Thyroid gland (tissue), 4 donors: ENCODE measurements around the gene MCAT. TPM values are rescaled to one million over a fixed set of nuclear protein-coding genes. Genes with fewer than 3 reads are reported as not detected.

ENCODE experiments used
- DNase-seq, 2 donors: peaks; one replicate each; pipeline ENCODE4 v3.0.0-alpha.2; 2019
- H3K27ac ChIP-seq, 3 donors: fragments of 200-600 bp; sonication (generic); 1 replicate in 2 of 3; 2 replicates in 1 of 3; pipeline ENCODE4 v1.5.1; 2016 to 2019; ENCODE audit warnings: mild to moderate bottlenecking in 1 of 3, moderate library complexity in 1 of 3
- H3K27me3 ChIP-seq: fragments of 200-600 bp; sonication (generic); one replicate; pipeline ENCODE4 v1.5.1; 2019
- H3K36me3 ChIP-seq, 2 donors: fragments of 200-600 bp; sonication (generic); one replicate each; pipeline ENCODE4 v1.5.1; 2016 to 2019
- H3K4me1 ChIP-seq, 2 donors: fragments of 200-600 bp; sonication (generic); one replicate each; pipeline ENCODE4 v1.5.1; 2017 to 2019
- H3K4me3 ChIP-seq, 3 donors: fragments of 200-600 bp; sonication (generic); replicated peaks in 1 of 3; 1 replicate in 2 of 3; 2 replicates in 1 of 3; pipeline ENCODE4 v1.5.1; 2016; ENCODE audit warnings: mild to moderate bottlenecking in 1 of 3
- H3K9me3 ChIP-seq: fragments of 200-600 bp; sonication (generic); one replicate; pipeline ENCODE4 v1.5.1; 2017
- CTCF ChIP-seq, 6 experiments: fragments of 200-600 bp in 3 of 6; fragments of 450-650 bp in 3 of 6; sonication (generic) in 3 of 6; IDR thresholded peaks; one replicate each; pipeline ENCODE4 v1.5.1; 2016 to 2019; ENCODE audit warnings: antibody characterized with exemption in 6 of 6, mild to moderate bottlenecking in 2 of 6, inconsistent platforms in 1 of 6, moderate library complexity in 1 of 6
- POLR2A ChIP-seq, 2 donors: fragments of 450-650 bp; IDR thresholded peaks; one replicate each; pipeline ENCODE4 v1.6.1; 2017; ENCODE audit warnings: antibody characterized with exemption in 2 of 2, mild to moderate bottlenecking in 2 of 2, moderate library complexity in 1 of 2
- WGBS, 2 donors: methylation state at CpG; one replicate each; pipeline ENCODE4 v1.1.5; 2017; 5-methylcytosine and 5-hydroxymethylcytosine counted together
- intact Hi-C: fragments of 100-400 bp; cut with DNase I; formaldehyde crosslinking; loops from one replicate; pipeline ENCODE4 v1.15.1; 2023
- total RNA-seq, 4 donors: library from RNA; depleted of rRNA; stranded (reverse); fragments of >200 nt; gene quantifications; one replicate each; pipeline ENCODE4 v1.2.3, GENCODE V29; 2016

MCAT gene
- total RNA-seq, 4 donors from 2014 or later: 28.4 to 48.5 (median 38.3) TPM

DNA sequence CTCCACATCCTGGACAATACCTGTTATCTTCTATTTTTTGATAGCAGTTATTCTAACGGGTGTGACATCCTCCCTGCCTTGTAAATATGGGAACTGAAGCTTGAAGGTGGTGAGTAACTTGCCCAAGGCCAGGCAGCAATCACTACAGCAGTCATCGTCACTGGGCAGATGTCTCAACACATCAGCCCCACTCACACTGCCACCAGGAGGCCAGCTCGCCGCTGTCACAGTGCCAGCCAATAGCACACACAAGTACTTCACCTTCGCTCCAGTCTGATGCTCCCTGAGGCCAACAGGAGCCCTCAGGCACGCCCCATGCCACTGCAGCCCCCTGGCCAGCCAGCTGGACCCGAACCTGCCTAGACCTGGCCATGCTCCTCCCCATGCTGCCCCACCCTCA lies 49.1 kb downstream of the MCAT start:
- intact Hi-C loops: loop anchor here (10.0 kb wide), 1 partner anchor 229 kb away; no protein-coding TSS in a partner anchor

GRCh38 chr22:43092085-43092484 lies 51.1 kb downstream of the MCAT start:
- DNase-seq: no peak
- intact Hi-C loops: loop anchor here (10.0 kb wide), 1 partner anchor 227 kb away; no protein-coding TSS in a partner anchor

More for the DNA sequence above, 49.1 kb downstream of the MCAT start:
- peak; percentile 92 for DNase-seq
- peaks cover 5 to 9% of the 10 kb centered on the region in 2 donors for H3K4me1 ChIP-seq
- WGBS, 2 donors: 33 to 37% methylated on average over 7 of the region's 7 CpGs
- no peaks in the 10 kb centered on the region for H3K36me3 ChIP-seq
- no peak overlapping the region for H3K27ac ChIP-seq
- no peaks in the 10 kb centered on the region for H3K27me3 ChIP-seq
- no peak overlapping the region for H3K4me3 ChIP-seq
- H3K9me3 ChIP-seq: no peaks in the 10 kb centered on the region
- TF ChIP-seq CTCF (IDR thresholded peaks at IDR 0.05) (peak in 4 of 6 experiments; percentile 24 to 45 (median 36)), POLR2A (IDR thresholded peaks at IDR 0.05) (no peak)

DNA sequence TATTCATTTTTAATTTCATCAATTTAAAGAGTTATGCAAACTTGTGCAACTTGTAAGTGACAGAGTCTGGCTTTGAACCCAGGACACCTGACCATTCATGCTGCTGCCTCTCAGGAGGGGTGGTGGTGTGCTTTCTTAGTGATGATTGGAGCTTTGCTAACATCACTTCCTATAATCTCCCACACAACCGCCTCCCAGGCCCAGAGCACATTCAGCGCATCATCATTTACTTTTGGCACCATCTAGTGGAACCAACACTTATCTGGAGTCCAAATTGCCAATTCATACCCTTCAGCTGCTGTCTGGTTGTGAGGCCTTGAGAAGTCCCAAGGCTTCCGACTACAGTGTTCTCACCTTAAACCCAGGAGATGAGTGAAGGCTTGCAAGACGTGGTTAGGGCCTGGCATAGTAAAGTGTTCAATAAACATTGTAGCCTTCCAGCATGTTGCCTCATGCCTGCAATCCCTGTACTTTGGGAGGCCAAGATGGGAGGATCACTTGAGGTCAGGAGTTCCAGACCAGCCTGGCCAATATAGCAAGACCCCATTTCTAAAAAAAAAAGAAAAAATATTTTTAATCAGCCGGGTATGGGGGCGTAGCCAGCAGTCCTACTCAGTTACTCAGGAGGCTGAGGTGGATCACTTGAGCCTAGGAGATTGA lies 52.9 kb downstream of the MCAT start:
- Histone ChIP-seq H3K27me3 (no peaks in the 10 kb centered on the region), H3K4me3 (no peak overlapping the region), H3K9me3 (no peaks in the 10 kb centered on the region), H3K4me1 (peaks cover 9 to 15% of the 10 kb centered on the region in 2 donors), H3K27ac (no peak overlapping the region), H3K36me3 (no peaks in the 10 kb centered on the region)
- 74 to 78% methylated on average over 6 of the region's 6 CpGs for WGBS, 2 donors
- intact Hi-C loops: loop anchor here (10.0 kb wide), 1 partner anchor 225 kb away; no protein-coding TSS in a partner anchor
- TF ChIP-seq POLR2A (IDR thresholded peaks at IDR 0.05) (no peak), CTCF (IDR thresholded peaks at IDR 0.05) (peak in 4 of 6 experiments; percentile 16 to 35 (median 33))
- DNase-seq: peak; percentile 46 to 52

More at GRCh38 chr22:43092085-43092484, 51.1 kb downstream of the MCAT start:
- 78 to 83% methylated on average over 9 of the region's 9 CpGs for WGBS, 2 donors
- Histone ChIP-seq H3K36me3 (no peaks in the 10 kb centered on the region), H3K4me1 (peaks cover 9 to 15% of the 10 kb centered on the region in 2 donors), H3K4me3 (no peak overlapping the region), H3K27ac (no peak overlapping the region), H3K27me3 (no peaks in the 10 kb centered on the region), H3K9me3 (no peaks in the 10 kb centered on the region)
- TF ChIP-seq CTCF (IDR thresholded peaks at IDR 0.05): no peak

- peak; percentile 91 for DNase-seq
- no peaks in the 10 kb centered on the region for H3K9me3 ChIP-seq
- H3K4me3 ChIP-seq: peak within 1 kb of the TSS; percentile 5 to 82 (median 68)
- 9 to 15% methylated on average over 22 to 38 of the region's 64 CpGs for WGBS, 2 donors
- intact Hi-C loops: no loop called here
- TF ChIP-seq POLR2A (IDR thresholded peaks at IDR 0.05): peak in 1 of 2 donors; percentile 60
- no peak for TF ChIP-seq CTCF (IDR thresholded peaks at IDR 0.05)
- H3K27ac ChIP-seq: peak within 1 kb of the TSS in 1 of 3 donors; percentile 51
- H3K36me3 ChIP-seq: no peaks in the 10 kb centered on the region
- H3K27me3 ChIP-seq: no peaks in the 10 kb centered on the region
- H3K4me1 ChIP-seq: peaks cover 9% of the 10 kb centered on the region in 2 donors
Observed at GRCh38 chr22:43088984-43089717, 54.0 kb downstream of the MCAT start, which contains the start of gene TTLL1. Gene TTLL1, minus strand, starts transcription at chr22:43089391. Its CDS starts 13,805 bp downstream, at chr22:43075586.
